Right lobe of liver (tissue), 6 donors: ENCODE results near the gene EMX1. TPM values are rescaled to one million over a fixed set of nuclear protein-coding genes. Genes with fewer than 3 reads are reported as not detected.

Experiments
- ATAC-seq, 4 donors: fragments of 200-7000 bp; cut with Tn5 transposase; one replicate each; pipeline ENCODE4 v1.9.1; 2020; ENCODE audit warnings: mild to moderate bottlenecking in 4 of 4, moderate library complexity in 4 of 4
- DNase-seq, 3 donors: peaks; one replicate each; pipeline ENCODE4 v3.0.0-alpha.2; 2020
- H3K27ac ChIP-seq, 3 donors: fragments of 200-600 bp; one replicate each; pipeline ENCODE4 v1.8.0; 2022
- H3K27me3 ChIP-seq, 2 donors: fragments of 200-600 bp; one replicate each; pipeline ENCODE4 v1.8.0; 2022
- H3K36me3 ChIP-seq, 4 donors: fragments of 200-600 bp; sonication (generic) in 1 of 4; one replicate each; pipeline versions ENCODE4 v1.5.1 to v1.8.0; 2017 to 2022; ENCODE audit warnings: control low read depth in 1 of 4
- H3K4me1 ChIP-seq, 4 donors: fragments of 200-600 bp; sonication (generic) in 1 of 4; one replicate each; pipeline versions ENCODE4 v1.5.1 to v1.8.0; 2017 to 2022; ENCODE audit warnings: control low read depth in 1 of 4
- H3K4me3 ChIP-seq, 3 donors: fragments of 200-600 bp; one replicate each; pipeline ENCODE4 v1.8.0; 2022
- H3K9me3 ChIP-seq, 4 donors: fragments of 200-600 bp; sonication (generic) in 1 of 4; one replicate each; pipeline versions ENCODE4 v1.5.1 to v1.8.0; 2017 to 2022; ENCODE audit warnings: control low read depth in 1 of 4
- CTCF ChIP-seq, 4 donors: fragments of 200-600 bp in 3 of 4; fragments of 450-650 bp in 1 of 4; IDR thresholded peaks; one replicate each; pipeline versions ENCODE4 v1.5.1 to v1.8.0; 2016 to 2022; ENCODE audit warnings: antibody characterized with exemption in 4 of 4, mild to moderate bottlenecking in 2 of 4
- POLR2A ChIP-seq: fragments of 450-650 bp; IDR thresholded peaks from one replicate; pipeline ENCODE4 v1.6.1; 2017; ENCODE audit warnings: antibody characterized with exemption, mild to moderate bottlenecking
- WGBS: methylation state at CpG from one replicate; pipeline ENCODE4 v1.1.6; 2018; ENCODE audit warnings: low coverage, low lambda C conversion rate; ENCODE audit not compliant: insufficient coverage; ENCODE audit errors: missing lambda C conversion rate; 5-methylcytosine and 5-hydroxymethylcytosine counted together
- intact Hi-C, 2 donors: fragments of 100-400 bp; cut with DNase I; formaldehyde crosslinking; loops; one replicate each; pipeline versions ENCODE4 v1.11.2 to v1.14.1; 2022
- total RNA-seq, 6 experiments: library from RNA; depleted of rRNA in 2 of 6; stranded (reverse); fragments of >200 nt in 2 of 6; fragmentation: NEBNext Ultra II Directional in 3 of 6; extraction: Animal tissue kit (Norgen Biotek cat#: 25700) in 3 of 6; gene quantifications; one replicate each; pipeline versions ENCODE4 v1.1.0 to v1.2.4, GENCODE V29; 2016 to 2023
- donor health status: DM: no; HTN: yes; CAD: no.
- donor health status: DM: no; HTN: no; CAD: no.
- donor health status: DM: no; HTN: no; CAD: no.
- donor health status: DM: no; HTN: yes; CAD: no.
- donor health status: DM: no; HTN: yes; CAD: no.

The EMX1 gene
- total RNA-seq, 6 experiments from 2014 or later = 0.25 to 0.49 (median 0.29) TPM; not detected in 3

- H3K9me3 ChIP-seq = no peaks in the 10 kb centered on the region
- TF ChIP-seq POLR2A = no peak
- TF ChIP-seq CTCF (IDR thresholded peaks at IDR 0.05) = no peak
- H3K27ac ChIP-seq = no peak overlapping the region
- no peaks in the 10 kb centered on the region for H3K36me3 ChIP-seq
- H3K4me1 ChIP-seq = no peaks in the 10 kb centered on the region
- DNase-seq (peak in 2 of 3 donors; percentile 12 to 42), ATAC-seq (no peak)
- H3K27me3 ChIP-seq = no peaks in the 10 kb centered on the region
- no peak overlapping the region for H3K4me3 ChIP-seq
- intact Hi-C loops = no loop called here
- 67% methylated on average over 1 of the region's 12 CpGs for WGBS
Measured at GRCh38 chr2:72933646-72934151, 16.4 kb downstream of the EMX1 start.

DNA sequence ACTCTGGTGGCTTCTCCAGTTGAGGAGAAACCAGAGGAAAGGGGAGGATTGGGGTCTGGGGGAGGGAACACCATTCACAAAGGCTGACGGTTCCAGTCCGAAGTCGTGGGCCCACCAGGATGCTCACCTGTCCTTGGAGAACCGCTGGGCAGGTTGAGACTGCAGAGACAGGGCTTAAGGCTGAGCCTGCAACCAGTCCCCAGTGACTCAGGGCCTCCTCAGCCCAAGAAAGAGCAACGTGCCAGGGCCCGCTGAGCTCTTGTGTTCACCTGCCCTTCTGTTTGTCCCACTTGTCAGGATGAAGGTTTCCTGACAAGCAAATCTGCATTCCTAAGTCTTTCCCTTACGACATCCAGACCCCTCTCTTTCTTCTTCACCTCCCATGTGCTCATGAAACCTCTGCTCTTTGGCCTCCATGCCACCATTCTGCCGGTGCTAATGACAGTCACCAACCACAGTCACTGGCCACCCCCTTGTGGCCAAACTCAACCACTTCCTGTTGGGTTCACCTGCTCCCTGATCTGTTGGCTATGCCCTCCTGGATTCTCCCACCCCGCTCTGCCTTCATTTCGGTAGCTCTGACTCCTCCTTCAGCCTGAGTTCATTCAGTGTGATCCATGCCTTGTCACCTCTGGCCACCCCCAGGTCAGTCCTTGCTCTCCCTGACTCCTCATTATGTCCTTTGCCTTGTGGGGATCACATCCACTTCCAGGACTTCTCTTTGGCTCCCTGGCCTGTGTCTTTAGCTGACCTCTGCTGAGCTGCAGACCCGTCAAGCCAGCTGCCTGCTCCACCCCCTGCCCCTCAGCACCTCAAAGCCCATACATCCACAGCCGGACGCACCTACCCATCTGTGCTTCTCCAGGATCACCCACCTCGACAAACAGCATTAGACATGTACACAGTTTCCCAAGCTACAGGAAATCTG is 17.6 kb downstream of the EMX1 start:
- intact Hi-C loops = no loop called here
- Histone ChIP-seq H3K9me3 (no peaks in the 10 kb centered on the region), H3K4me1 (no peaks in the 10 kb centered on the region), H3K36me3 (no peaks in the 10 kb centered on the region), H3K4me3 (no peak overlapping the region), H3K27me3 (no peaks in the 10 kb centered on the region), H3K27ac (no peak overlapping the region)
- 74% methylated on average over 5 of the region's 14 CpGs for WGBS
- DNase-seq = peak in 2 of 3 donors; percentile 35 to 48
- TF ChIP-seq POLR2A = no peak
- TF ChIP-seq CTCF (IDR thresholded peaks at IDR 0.05) = peak; percentile 25 to 39 (median 29)
- ATAC-seq = peak; percentile 37 to 57 (median 46)

DNA sequence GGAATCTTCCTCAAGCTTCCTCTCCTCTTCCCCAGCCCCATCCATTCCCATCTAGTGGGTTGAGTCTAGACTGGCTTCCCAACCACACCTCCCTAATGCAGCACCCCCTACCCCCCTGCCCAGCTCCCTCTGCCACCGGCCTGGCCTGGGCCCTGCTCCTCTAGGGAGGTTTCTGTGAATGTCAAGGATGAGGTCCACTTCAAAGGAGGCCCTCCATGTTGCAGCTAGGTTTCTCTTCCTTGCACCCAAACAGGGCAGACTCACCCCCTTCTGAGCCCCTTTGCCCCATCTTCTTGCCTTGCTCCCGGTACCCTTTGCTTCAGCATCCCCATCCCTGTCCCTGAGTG is 18.3 kb downstream of the EMX1 start:
- ATAC-seq = no peak
- intact Hi-C loops = no loop called here
- peak in 2 of 3 donors; percentile 13 to 26 for DNase-seq

DNA sequence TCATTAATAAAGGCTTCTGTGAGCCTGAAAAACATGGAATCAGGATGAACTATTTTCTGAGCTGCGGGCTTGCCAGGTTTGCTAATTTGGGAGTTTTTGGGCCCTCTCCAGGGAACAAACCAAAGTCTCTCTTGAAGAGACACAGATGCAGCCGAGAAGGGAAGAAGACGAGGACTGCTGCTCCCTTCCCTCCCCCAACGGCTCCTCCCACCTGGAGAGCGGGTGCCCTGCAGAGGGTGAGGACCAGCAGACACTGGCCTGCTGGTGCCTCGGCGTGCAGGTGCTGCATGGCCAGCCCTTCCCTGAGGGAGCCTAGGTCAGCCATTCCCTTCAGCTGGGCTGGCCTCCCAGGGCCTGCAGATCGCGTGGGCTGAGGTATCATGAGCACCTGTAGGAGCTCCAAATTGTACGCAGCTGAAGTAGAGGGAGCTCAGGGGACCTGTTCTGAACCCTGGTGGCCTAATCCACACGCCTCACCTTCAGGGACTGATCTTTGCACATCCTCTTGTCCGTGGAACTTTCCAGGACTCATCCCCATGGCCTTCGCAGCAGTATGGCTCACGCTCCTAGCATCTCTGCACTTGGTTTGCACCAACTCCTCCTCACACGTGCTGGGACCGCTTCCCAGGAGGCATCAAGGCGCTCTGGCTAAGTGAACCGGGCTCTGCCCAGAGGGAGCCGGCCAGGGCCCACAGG is 19.5 kb downstream of the EMX1 start:
- no peaks in the 10 kb centered on the region for H3K36me3 ChIP-seq
- intact Hi-C loops = no loop called here
- H3K9me3 ChIP-seq = no peaks in the 10 kb centered on the region
- WGBS = 68% methylated on average over 5 of the region's 19 CpGs
- no peaks in the 10 kb centered on the region for H3K27me3 ChIP-seq
- no peak for TF ChIP-seq POLR2A
- no peak for TF ChIP-seq CTCF (IDR thresholded peaks at IDR 0.05)
- ATAC-seq (peak in 1 of 4 donors; percentile 1), DNase-seq (peak in 1 of 3 donors; percentile 37)
- no peaks in the 10 kb centered on the region for H3K4me1 ChIP-seq
- H3K4me3 ChIP-seq = no peak overlapping the region
- no peak overlapping the region for H3K27ac ChIP-seq

More for the DNA sequence above, 18.3 kb downstream of the EMX1 start:
- Histone ChIP-seq H3K27ac (no peak overlapping the region), H3K36me3 (no peaks in the 10 kb centered on the region), H3K27me3 (no peaks in the 10 kb centered on the region), H3K4me1 (no peaks in the 10 kb centered on the region), H3K4me3 (no peak overlapping the region), H3K9me3 (no peaks in the 10 kb centered on the region)
- WGBS = 100% methylated on average over 1 of the region's 2 CpGs
- TF ChIP-seq POLR2A (no peak), CTCF (IDR thresholded peaks at IDR 0.05) (no peak)
